EH (cell line): ENCODE measurements around the gene SLC25A47.
"Not testable (repeated sequence)": the region's sequence is repeated elsewhere in the genome, so short reads cannot be mapped to it uniquely, and the experiment has no call there.

Experiments
- DNase-seq: peaks from one replicate; pipeline ENCODE4 v3.0.0-alpha.2; 2015; ENCODE audit warnings: low read depth

The SLC25A47 gene

DNA sequence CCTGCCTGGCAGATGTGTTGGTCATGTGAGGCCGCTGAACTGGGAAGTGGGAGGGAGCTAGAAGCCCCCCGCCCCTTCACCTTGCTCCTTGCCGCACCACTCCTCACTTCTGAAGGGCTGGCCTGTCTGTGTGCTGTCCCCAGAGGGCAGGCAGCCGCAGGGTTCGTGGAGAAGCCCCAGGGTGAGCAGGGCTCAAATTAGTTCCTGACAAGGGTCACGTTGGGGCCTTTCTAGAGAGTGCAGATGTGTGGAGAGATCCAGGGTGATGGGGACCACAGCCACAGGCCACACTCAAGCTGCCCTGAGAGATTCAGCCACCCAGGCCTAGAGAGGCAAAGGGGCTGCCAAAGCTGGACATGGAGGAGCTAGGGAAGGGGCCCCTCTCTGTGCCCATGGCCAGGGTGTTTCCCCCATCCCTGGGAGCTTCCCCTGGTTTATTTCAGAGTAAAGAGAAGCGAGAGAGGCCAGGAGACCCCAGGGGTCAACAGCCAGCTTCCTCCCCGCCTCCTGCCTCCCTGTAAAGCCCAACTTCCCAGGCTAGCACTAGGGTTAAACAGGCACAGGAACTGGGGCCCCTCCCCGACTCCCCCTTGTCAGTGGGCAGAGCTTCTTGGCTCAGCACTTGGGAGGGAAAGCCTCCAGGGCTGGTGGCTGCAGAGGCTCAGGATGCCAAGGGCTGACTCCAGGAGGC, 33.1 kb upstream of the SLC25A47 start:
- DNase-seq, result no peak

DNA sequence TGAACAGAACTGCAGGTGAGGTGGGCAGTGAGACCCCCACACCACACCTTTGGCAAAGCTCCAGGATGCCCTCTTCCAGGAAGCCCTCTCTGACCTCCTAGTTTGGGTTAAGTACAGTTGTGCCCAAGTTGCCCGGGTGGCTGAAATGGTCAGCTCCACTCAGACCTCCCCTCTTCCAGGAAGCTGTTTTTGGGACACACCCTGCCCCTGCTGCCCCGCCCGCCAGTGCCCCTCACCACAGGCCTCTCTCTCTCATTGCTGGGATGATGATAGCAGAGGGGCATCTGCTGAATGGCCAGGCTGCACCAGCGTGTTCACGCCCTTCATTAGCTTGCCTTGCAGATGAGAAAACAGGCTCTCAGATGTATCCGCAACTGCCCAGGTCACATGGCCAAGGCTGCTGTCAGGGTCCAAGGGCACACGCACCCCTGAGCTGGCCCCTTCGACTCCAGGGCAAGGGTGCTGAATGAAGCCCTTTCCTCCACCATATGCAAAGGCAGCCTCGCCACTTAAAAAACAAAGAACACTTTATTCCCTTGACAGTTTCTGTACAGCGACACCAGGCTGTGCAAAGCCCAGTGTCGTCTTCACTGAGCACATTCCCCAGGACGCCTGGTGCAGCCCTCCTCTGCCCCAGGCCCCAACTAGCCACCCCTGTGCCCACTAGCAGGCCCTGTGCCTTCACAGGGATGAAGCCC, 32.4 kb upstream of the SLC25A47 start:
- no peak for DNase-seq

GRCh38 chr14:100291305-100292075, 31.6 kb upstream of the SLC25A47 start:
- DNase-seq, result no peak

DNA sequence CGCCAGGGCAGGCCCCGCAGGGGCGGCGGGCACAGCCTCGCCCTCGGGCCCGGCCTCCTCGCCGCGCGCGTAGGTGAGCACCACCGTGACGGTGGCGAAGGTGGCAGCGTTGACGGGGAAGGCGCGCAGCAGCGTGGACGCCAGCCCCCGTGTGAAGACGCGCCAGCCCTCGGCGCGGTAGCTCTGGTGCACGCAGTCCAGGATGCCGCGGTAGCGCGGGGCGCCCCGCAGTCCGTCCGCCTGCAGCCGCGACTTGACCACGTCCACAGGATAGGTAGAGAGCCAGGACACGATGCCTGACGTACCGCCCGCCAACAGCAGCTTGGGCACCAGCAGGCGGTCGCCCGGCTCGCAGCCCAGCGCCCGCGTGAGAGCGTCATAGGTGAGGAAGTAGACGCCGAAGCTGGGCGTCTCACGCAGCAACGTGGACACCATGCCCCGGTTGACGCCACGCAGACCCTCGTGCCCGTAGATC, 30.8 kb upstream of the SLC25A47 start:
- DNase-seq, result no peak

DNA sequence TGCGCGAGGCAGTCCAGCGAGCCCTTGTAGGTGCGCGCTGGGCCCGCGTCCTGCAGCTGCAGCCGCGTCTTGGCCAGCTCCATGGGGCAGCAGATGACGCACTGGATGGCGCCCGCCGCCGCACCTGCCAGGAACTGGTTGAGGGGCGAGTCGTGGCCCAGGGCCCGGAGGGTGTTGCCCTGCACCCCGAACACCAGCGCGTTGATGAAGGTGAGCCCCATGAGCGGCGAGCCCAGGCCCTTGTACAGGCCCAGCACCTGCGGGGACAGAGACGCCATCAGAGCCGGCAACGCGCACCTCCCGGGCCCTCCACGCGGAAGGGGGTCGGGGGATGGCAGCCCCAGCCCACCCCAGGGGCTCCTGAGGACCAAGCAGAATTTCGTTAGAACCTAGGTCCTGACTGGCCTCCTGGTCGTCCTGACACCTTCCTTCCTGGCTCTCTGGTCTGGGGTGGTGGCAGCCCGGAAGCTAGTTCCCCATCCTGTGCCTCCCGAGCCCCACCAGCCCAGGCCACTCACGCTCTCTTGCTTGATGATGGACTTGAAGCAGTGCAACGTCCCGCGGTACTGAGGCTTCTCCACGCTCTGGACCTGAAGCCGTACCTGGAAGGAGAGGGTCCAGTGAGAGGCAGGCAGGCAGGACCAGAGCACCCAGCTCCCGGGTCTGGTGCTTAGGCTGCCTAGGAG, 30.2 kb upstream of the SLC25A47 start:
- DNase-seq, result no peak

DNA sequence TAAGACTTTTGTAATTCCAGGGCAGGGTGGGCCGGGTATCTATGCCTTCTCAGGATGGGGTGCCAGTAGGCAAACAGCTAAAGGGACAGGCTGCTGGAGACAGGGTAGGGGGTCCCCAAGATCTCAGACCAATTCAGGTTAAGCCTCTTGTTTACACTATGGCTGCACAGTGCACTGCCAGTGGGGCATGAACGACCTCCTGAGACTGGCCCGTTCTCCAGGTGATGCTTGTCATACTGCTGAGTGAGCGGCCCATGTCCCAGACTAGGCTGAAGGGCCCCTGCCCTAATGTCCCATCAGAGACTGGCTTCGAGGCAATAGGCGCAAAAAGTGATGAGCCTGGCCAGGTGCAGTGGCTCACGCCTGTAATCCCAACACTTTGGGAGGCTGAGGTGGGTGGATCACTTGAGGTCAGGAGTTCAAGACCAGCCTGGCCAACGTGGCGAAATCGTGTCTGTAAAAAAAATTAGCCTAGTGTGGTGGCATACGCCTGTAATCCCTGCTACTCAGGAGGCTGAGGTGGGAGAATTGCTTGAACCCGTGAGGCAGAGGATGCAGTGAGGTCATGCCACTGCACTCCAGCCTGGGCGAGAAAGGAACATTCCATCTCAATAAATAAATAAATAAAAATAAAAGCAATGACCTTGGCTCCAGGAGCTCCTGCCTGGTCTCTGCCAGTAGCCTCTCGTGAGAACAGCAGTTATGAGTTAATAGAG, 29.5 kb upstream of the SLC25A47 start:
- no peak for DNase-seq

GRCh38 chr14:100294213-100294962, 28.8 kb upstream of the SLC25A47 start:
- DNase-seq, result no peak

DNA sequence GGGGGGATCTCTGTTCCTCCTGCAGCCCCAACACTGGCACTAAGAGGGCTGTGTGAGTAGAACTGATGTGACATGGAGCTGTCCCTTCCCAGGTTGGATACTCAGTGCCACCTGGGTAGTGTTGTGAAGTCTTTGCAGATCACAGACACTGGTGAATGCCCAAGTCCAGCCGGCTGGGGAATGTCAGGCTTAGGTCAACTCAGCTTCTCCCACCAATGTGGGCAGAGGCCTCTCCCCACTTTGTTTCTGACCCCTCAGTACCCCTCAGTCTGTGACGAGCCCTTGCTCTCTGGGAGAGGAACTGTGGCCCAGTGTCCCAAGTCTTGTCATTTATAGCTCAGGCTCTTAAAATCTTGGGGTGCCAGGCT, 28.2 kb upstream of the SLC25A47 start:
- no peak for DNase-seq

DNA sequence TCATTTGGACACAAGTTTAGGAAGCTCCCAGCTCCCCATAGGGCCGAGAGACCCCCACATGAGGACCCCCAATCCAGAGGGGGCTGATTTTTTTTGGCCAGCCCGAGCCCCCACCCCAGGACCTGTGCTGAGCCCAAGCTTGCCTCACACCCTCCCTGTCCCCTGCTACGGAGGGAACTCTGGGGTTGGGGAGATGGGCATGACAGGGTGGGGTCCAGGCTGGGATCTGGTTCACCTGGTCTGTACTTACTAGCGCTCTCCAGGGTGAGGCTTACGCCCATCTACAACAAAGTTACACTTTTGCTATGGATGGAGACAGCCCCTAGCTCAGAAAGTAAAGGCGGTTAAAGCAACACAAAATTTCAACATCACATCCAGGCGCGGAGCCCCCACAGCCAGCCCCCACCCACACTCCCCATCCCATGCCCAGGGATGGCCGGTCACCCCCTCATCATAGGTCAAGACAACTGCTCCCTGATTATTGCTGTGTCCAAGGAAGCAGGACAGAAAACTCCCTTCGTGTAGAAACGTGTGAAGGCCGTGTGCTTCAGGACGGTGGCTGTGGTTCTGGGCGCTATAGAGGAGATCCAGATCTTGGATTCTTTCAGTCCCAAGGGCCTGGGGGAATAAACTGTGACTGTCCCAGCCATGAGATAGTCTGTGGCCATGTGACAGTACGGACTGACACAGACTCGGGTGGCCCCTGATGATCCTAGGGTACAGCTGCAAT, 27.6 kb upstream of the SLC25A47 start:
- DNase-seq, result no peak

DNA sequence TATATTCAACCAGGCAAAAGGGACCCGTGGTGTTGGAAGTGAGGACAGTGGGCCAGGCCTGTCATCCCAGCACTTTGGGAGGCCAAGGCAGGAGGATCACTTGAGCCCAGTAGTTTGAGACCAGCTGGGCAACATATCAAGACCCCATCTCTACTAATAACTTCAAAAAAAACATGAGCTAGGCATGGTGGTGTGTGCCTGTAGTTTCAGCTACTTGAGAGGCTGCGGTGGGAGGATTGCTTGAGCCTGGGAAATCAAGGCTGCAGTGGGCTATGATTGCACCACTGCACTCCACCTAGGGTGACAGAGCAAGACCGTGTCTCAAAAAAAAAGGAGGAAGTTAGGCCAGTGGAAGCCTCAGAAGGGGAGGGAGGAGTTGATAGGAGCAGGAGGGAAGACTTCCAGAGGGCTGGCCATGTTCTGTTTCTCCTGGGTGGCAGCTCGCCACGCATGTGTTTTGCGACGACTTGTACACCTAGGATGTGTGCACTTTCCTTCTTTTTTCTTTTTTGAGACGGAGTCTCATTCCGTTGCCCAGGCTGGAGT, 27.0 kb upstream of the SLC25A47 start:
- DNase-seq, result no peak

GRCh38 chr14:100296729-100297128, 26.4 kb upstream of the SLC25A47 start:
- not testable (repeated sequence) for DNase-seq

GRCh38 chr14:100297320-100298300, 25.5 kb upstream of the SLC25A47 start:
- peak; percentile 79 for DNase-seq

DNA sequence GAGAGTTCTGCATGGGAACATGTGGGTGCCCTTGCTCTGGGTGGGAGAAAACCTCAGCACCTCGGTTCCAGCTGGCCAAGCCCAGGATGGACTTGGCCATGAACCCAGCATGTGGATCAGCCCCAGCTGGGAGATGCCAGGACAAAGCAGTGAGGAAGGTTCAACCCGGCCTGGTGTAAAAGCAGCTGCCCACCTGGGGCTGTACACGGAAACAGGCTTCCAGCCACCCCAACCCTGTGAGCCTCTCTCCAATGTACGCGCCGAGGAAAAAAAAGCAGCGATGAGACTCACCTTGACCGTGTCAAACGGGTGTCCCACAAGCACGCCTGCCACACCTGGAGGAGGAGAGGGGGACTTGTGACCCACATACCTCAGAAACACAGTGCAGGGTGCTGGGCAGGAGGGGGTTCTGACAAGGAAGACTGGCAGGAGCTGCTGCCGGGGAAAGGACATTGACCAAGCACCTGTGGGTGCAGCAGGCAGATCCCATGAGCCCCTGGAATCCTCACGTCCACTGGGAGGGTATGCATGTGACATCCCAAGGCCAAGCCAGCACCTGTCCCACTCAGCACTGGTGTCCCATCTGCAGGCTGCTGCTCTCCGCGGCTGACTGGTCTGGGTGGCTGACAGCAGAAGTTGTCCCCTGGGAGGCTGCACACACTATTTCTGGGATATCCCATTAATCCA, 24.4 kb upstream of the SLC25A47 start:
- no peak for DNase-seq

DNA sequence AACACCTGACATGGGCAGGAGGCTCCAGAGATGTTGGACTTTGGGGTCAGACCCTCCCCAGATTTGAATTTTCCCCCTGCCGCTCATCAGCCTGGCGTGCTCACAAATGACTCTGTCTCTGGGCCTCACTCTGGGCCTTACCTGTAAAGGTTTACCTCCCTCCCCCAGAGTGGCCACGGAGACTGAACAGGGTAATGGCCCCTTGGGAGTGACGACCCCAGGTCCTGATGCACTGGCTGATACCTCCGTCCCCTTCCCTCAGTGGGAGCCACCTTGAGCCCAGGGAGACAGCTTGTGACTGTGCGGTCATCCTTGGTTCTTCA, 23.9 kb upstream of the SLC25A47 start:
- DNase-seq, result no peak

DNA sequence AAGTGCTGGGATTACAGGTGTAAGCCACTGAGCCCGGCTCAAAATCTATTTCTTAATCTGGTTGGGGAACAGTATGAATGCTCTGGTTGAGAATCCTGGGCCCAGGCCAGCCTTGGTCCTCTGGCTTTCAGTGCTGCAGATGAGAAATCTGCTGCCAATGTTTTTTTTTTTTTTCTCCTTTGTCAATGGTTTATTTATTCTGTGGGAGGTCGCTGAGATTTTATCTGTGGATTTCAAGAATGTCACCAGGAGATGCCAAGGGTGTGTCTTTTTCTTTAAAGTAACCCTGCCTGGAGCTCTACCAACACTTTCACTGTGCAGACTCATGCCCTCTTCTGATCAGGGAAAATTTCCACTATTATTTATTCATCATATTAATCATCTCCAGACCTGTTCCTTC, 20.5 kb upstream of the SLC25A47 start:
- DNase-seq, result peak; percentile 58

DNA sequence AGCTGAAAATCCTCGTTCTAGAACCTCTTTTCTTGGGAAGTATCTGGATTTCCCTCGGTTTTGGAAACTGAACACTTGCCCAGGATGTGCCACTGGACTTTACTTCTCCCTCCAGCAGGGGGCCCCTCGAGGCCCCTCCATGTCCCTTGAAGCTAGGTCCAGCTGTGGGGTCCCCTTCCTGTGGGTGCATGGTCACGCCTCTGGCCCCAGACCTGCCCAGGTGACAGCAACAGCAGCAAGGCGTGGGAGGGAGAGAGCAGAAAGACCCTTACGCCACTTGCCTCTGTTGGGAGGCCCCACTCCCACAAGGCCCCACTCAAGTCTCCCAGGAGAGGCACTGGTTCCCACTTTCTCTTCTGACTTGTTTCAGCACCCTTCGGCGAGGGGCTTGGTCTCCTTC, 20.0 kb upstream of the SLC25A47 start:
- DNase-seq, result peak; percentile 43

GRCh38 chr14:100303925-100304324, 19.2 kb upstream of the SLC25A47 start:
- DNase-seq, result no peak

- peak; percentile 47 for DNase-seq
These were observed 18.3 kb upstream of the SLC25A47 start for GRCh38 chr14:100304825-100305323.
